ENCODE results near the gene RAB31.

Gene RAB31

DNA sequence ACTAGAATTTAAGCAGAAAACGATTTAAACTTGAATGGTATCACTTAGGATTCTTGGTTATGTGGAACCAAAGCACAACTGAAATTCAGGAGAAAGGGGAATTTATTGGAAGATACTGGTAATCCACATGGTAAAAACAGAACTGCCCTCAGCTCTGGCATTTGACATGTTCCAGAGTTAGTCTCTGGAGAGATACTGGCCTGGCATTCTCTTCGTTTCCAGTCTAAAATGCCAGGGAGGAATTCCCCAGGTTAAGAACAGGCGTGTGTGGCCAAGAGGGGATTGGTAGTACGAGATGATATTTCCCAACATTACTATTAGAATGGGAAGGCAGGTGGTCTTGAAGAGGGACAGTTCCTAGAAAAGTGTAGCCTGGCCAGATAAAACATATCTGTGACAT, 109.2 kb downstream of the RAB31 start:
- in situ Hi-C loops (cut with MboI; ENCODE audit: low sequenced_read_pairs) = no loop called here

DNA sequence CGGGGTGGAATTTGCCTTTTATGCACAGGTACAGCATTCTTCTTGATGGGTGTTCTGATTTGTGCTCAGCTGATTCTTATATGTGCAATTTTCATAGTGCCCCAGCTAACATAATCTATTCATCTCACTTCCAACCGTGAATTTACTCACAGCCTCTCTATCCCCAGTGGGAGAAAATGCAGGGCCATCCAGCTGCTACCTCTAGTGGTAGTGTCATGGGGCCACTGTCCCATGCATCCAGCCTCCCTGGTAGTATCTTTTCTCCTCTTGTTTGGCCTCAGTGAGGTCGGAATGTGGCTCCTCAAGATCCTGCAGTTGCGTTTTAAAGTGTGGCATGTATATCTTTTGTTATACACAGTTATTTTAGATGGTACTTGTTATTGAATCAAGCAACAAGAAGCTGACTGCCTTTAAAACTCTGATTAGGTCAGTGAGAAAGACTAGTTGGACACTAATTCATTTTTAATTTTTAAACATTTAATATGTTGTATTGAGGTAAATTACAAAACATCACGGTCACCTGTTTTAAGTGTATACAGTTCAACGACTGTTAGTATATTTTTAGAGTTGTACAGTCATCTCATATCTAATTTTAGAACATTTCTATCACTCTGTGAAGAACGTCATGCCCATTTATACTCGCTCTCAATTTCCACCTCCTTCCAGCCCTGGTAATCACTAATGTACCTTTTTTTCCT, 109.8 kb downstream of the RAB31 start:
- in situ Hi-C loops (cut with MboI; ENCODE audit: low sequenced_read_pairs) = no loop called here

GRCh38 chr18:9818423-9818734, 110.3 kb downstream of the RAB31 start:
- in situ Hi-C loops (cut with MboI; ENCODE audit: low sequenced_read_pairs) = no loop called here

GRCh38 chr18:9820127-9820526, 112.0 kb downstream of the RAB31 start:
- in situ Hi-C loops (cut with MboI; ENCODE audit: low sequenced_read_pairs) = no loop called here

DNA sequence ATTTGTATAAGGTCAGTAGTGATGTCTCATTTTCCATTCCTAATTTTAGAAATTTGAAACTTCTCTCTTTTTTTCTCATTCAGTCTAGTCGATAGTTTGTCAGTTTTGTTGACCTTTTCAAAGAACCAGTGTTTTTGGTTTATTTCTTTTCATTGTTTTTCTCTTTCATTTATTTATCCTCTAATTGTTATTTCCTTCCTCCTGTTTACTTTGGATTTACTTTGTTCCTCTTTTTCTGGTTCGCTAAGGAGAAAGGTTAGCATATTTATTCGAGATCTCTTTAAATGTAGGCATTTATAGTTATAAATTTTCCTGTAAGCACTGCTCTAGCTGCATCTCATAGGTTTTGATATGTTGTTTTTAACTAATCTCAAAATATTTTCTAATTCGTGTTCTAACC, 112.6 kb downstream of the RAB31 start:
- in situ Hi-C loops (cut with MboI; ENCODE audit: low sequenced_read_pairs) = no loop called here

- in situ Hi-C loops (cut with MboI; ENCODE audit: low sequenced_read_pairs) = no loop called here
These were observed 114.6 kb downstream of the RAB31 start for GRCh38 chr18:9822587-9823185.

- in situ Hi-C loops (cut with MboI; ENCODE audit: low sequenced_read_pairs) = no loop called here
These were observed 115.8 kb downstream of the RAB31 start for GRCh38 chr18:9823805-9824473.

DNA sequence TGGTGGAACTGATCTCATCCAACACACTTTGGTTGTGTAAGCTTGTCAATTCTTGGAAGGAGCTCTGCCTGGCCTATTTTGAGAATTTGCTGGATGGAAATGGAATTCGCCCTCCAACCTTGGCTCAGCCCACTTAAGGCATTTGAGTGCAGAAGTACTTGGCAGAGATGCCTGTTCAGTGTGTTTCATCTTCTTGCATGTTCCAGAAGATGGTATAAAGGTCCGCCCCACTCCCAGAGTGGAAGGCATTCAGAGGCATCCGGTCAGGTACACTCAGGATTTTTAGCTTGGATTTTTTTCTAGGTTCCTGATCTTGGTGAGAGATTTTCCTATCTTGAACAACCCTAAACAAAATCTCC, 116.4 kb downstream of the RAB31 start:
- in situ Hi-C loops (cut with MboI; ENCODE audit: low sequenced_read_pairs) = no loop called here

DNA sequence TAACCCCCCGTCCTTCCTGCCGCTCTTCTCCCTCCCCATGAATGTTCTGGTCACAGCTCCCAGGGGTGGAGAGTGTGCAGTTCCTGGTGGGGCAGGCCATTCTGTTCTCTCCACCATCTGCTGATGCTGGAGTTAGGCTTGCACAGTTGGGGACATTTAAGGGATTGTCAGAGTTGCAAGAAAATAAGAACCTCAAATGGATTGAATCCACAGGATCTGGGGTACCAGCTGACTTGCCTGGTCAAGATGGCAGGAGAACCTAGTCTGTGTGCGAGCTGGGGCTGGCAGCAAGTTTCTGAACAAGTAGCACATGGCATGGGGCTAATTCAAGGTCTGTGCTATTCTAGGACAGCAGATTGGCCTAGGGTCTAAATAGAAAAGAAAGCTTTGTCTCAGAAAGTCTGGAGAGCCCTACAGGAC, 116.9 kb downstream of the RAB31 start:
- in situ Hi-C loops (cut with MboI; ENCODE audit: low sequenced_read_pairs) = no loop called here

DNA sequence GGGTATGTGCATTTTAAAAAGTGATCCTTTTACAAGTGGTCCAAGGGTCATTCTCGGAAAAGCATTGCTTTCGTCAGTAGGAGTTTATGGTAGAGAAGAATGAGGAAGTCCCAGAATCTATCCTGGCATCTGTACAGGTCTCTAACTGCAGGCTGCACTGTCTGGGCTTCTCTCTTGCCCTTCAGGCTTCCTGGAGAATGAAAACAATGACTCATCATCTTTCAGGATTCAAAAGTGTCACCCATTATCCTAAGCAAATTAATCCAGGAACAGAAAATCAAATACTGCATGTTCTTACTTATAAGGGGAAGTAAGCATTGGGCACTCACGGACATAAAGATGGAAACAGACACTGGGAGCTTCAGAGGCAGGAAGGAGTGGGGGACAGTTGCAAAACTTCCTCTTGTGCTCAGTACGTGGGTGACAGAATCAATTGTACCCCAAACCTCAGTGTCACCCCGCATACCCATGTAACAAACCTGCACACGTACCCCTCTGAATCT, 117.5 kb downstream of the RAB31 start:
- in situ Hi-C loops (cut with MboI; ENCODE audit: low sequenced_read_pairs) = no loop called here

GRCh38 chr18:9826685-9827084, 118.6 kb downstream of the RAB31 start:
- in situ Hi-C loops (cut with MboI; ENCODE audit: low sequenced_read_pairs) = no loop called here

DNA sequence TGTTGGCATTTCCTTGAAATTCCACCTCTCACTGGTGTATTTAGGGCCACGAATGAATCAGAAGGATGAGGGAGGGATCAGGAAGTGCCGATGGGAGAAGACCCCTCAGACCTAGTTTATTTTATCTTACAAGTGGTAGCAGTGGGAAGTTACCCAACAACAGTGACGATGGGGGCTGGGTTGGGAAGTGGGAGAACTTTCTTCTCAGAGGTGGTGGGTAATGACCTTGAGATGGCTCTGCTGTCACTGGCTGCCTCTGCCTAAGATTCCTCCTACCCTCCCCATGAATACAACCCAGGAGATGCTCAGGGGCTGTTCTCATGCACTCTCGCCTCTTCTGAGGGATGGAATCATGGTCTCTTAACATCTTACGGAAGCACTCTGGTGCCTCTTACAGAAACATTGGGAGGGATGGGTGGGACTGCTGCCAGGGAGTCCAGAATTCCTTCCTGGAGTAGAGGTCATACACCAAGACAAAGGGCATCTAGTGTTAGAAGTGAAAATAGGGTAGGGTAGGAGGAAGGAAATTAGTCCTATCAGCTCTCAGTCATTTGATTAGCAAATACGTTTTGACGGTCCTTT, 119.2 kb downstream of the RAB31 start:
- in situ Hi-C loops (cut with MboI; ENCODE audit: low sequenced_read_pairs) = no loop called here

DNA sequence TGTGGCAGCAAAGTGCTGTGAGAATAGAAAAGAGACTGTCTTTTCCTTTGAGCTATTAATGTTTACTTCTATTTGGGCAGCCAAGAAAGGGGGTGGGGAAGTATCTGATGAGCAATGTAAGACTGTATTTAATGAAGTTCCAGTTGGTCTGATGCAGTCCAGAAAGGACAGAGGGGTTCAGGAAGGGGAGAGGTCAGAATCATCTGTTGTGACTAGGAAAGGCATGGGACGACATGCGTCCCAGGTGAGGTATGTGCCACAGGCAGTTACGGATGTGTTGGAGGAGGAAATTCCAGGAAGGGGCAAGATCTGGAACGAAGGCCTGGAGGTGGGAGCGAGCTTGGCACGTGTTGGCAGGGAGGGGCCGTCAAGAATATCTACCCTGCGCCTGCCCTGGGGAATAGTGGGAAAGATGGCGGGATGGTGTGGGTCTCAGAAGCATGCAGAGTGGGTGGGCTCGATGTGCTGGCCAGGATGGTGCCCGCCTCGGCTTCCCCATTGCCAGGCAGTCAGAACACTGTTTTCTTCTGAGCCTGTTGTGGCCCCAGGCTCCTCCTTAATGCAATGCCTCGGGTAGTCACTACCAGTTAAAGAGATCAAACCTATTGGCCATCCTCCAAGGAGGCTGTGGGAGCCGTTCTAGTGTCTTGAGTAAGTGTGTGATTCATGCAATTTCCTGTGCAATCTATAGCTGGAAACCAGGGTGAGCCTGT, 119.8 kb downstream of the RAB31 start:
- in situ Hi-C loops (cut with MboI; ENCODE audit: low sequenced_read_pairs) = no loop called here

GRCh38 chr18:9828506-9829396, 120.7 kb downstream of the RAB31 start:
- in situ Hi-C loops (cut with MboI; ENCODE audit: low sequenced_read_pairs) = no loop called here

DNA sequence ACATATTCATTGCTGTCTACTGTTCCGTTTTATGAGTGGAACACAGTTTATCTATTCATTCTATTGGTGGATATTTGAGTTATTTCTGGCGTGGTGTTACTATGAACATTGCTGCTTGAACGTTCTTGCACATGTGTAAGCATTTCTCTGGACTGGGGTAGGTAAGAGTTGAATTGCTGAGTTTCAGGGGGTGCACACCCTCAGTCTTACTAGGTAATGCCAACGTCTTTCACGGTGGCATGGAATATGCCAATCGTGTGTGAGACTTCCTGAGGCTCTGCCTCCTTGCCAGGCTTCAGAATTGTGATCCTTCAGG, 121.3 kb downstream of the RAB31 start:
- in situ Hi-C loops (cut with MboI; ENCODE audit: low sequenced_read_pairs) = no loop called here

GRCh38 chr18:9831036-9831722, 123.1 kb downstream of the RAB31 start:
- in situ Hi-C loops (cut with MboI; ENCODE audit: low sequenced_read_pairs) = no loop called here

DNA sequence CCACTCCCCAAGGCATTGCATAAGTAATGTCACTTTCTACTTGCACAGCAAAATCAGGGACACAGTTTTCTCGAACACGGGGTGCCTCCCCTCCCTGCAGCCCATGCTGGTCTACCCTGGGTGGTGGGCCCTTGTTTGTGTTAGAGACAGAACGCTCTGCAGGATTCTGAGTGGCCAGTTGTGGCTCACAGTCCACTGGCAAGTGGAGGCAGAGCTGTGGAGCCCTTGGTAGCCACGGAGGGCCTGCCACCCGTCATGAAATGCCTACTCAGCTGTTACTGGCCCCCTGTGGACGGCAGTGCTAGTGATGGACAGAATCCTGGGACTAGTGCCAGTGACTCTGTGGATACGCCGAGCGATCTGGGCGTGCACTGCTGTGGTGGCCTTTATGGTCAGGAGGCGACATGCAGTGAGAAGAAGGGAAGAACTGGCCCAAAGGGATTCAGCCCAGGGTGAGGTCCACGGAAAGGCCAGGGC, 123.7 kb downstream of the RAB31 start:
- in situ Hi-C loops (cut with MboI; ENCODE audit: low sequenced_read_pairs) = no loop called here

DNA sequence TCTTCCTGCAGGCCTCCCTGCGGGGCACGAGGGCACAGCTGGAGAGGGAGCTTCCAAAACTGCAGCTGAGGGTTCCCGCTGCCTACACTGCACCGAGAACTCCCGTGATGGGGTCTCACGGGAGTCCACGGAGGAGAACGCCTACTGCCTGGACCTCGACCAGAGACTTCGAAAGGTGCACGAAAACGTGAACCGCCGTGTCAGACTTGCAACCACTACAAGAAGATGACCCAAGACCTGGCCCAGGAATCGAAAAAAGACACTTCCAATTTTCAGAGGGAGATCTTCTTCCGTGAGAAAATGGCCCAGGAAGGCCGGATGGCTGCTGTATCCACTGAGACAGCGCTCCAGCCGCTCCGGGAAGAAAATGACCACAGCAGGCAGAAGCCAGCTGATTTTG, 124.8 kb downstream of the RAB31 start:
- in situ Hi-C loops (cut with MboI; ENCODE audit: low sequenced_read_pairs) = no loop called here

GRCh38 chr18:9834551-9834950, 126.5 kb downstream of the RAB31 start:
- in situ Hi-C loops (cut with MboI; ENCODE audit: low sequenced_read_pairs) = no loop called here
